MG63 (cell line): ENCODE data around the gene MRGPRD. TPM values are rescaled to one million over a fixed set of nuclear protein-coding genes. Genes with fewer than 3 reads are reported as not detected.

Experiments
- DNase-seq: peaks from one replicate; pipeline ENCODE4 v3.0.0-alpha.2; 2020
- H3K27me3 ChIP-seq: fragments of 250-450 bp; sonication (Bioruptor Pico); 2 replicates; pipeline ENCODE4 v1.5.1; 2020; ENCODE audit warnings: mild to moderate bottlenecking, moderate library complexity
- H3K36me3 ChIP-seq: fragments of 250-450 bp; sonication (Bioruptor Pico); 2 replicates; pipeline ENCODE4 v1.5.1; 2020; ENCODE audit warnings: mild to moderate bottlenecking, moderate library complexity
- H3K4me3 ChIP-seq: fragments of 250-450 bp; sonication (Bioruptor Pico); 2 replicates; pipeline ENCODE4 v1.5.1; 2020; ENCODE audit warnings: mild to moderate bottlenecking, moderate library complexity
- H3K9me3 ChIP-seq: fragments of 250-450 bp; sonication (Bioruptor Pico); 2 replicates; pipeline ENCODE4 v1.5.1; 2020; ENCODE audit warnings: mild to moderate bottlenecking, moderate library complexity
- total RNA-seq: library from RNA; depleted of rRNA; stranded (reverse); fragments of >200 nt; shearing (Covaris generic); gene quantifications from 2 replicates; pipeline ENCODE4 v1.2.3, GENCODE V29; 2014; ENCODE audit warnings: low replicate concordance; rRNA removed

MRGPRD gene
- total RNA-seq, 1 experiment from 2014 or later: not detected

DNA sequence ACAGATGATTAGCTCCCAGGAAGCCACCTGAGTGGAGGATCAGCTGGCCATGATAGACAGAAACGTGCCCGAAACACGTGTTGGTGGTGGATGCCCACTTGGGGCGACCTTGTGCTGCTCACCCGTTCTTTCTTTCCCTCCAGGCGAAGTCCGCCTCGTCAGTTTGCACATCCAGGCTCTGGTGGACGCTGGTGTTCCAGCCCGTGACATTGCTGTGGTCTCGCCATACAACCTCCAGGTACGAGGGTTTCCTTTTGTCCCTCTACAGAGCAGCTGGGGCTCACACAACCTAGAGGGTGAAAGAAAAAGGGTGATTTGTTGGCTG is 46.5 kb downstream of the MRGPRD start:
- Histone ChIP-seq H3K36me3 (peaks cover 20% of the 10 kb centered on the region), H3K27me3 (no peaks in the 10 kb centered on the region), H3K4me3 (no peak overlapping the region), H3K9me3 (no peaks in the 10 kb centered on the region)
- no peak for DNase-seq

DNA sequence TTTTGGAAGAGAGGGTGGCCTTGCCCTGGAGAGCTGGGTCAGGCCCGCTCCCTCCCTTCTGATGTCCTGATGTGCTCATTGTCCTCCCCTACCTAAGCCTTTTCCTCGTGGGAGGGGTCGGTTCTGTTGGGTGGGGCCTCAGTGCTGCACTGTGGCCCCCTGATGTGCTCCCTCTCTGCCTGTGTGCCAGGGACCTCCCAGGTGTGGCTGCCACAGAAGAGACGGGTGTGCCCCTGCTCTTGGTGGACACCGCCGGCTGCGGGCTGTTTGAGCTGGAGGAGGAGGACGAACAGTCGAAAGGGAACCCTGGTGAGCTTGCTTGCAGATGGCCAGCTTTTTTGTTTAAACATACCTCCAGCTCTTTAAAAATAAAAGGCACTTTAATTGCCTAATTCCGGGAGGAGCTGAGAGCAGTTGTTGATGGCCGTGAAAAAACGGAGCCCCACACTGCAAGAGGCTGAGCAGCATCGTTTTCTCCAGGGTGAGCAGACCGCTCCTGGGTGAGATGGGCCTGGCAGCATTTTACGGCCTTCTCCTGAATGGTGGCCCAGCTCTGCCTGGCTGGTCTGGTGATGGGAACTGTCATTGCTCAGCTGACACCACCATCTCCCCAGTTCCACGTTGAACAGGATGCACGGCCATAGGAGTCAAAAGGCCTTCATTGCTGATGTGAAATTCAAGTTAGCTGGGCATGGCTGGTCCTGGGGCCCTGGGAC is 47.0 kb downstream of the MRGPRD start:
- H3K27me3 ChIP-seq: no peaks in the 10 kb centered on the region
- no peaks in the 10 kb centered on the region for H3K9me3 ChIP-seq
- peaks cover 23% of the 10 kb centered on the region for H3K36me3 ChIP-seq
- H3K4me3 ChIP-seq: no peak overlapping the region
- DNase-seq: no peak

DNA sequence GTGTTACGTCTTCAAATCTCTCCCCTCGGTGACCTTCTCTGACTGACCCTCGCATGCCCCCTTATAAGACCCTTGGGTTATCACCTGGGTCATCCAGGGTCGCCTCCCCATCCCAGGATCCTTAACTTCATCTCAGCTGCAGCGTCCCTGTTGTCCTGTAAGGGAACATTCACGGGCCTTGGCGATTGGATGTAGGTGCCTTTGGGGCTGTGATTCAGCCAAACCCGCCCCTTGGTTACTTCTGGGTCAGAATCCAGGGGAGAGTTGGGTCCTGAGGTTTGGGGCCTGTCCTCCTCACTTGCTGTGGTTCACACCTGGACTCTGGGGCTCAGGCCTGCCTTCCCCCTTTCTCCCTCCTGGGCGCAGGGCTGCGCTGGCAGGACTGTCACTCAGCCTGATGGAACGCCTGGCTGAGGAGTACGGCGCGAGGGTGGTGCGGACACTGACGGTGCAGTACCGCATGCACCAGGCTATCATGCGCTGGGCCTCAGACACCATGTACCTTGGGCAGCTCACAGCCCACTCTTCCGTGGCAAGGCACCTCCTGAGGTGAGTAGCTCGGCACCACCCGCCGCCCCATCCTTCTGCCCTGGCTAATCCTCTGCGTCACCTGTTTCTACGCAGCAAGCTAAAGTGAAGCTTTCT is 47.7 kb downstream of the MRGPRD start:
- H3K4me3 ChIP-seq: no peak overlapping the region
- H3K36me3 ChIP-seq: peaks cover 30% of the 10 kb centered on the region
- no peaks in the 10 kb centered on the region for H3K9me3 ChIP-seq
- no peaks in the 10 kb centered on the region for H3K27me3 ChIP-seq
- DNase-seq: no peak

DNA sequence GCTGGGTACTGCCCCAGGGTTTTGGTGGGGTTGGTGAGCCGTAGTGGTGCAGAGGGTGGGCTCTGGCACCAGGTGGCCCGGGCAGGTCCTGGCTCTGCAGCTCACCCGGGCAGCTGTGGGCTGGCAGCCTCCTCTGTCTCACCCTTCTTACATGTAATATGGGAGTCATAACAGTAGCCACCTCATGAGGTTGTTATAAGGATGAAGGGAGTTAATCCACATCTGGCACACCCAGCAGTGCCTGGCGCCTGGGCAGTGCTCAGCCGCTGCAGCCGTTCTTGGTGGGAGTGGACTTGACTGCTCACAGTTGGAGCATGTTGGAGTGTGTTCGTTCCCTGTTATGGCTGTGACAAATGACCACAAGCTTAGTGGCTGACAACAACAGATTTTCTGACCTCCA is 48.4 kb downstream of the MRGPRD start:
- DNase-seq: peak; percentile 69
- H3K27me3 ChIP-seq: no peaks in the 10 kb centered on the region
- no peak overlapping the region for H3K4me3 ChIP-seq
- peaks cover 33% of the 10 kb centered on the region for H3K36me3 ChIP-seq
- no peaks in the 10 kb centered on the region for H3K9me3 ChIP-seq

DNA sequence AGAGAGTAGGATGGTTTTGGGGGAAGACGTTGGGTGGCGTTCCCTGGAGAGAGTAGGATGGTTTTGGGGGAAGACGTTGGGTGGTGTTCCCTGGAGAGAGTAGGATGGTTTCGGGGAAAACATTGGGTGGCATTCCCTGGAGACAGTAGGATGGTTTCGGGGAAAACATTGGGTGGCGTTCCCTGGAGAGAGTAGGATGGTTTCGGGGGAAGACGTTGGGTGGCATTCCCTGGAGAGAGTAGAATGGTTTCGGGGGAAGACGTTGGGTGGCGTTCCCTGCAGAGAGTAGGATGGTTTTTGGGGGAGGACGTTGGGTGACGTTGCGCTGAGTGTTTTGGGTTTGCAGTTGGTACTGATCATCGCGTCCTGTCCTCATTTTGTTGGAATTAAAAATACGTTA is 48.9 kb downstream of the MRGPRD start:
- Histone ChIP-seq H3K4me3 (no peak overlapping the region), H3K9me3 (no peaks in the 10 kb centered on the region), H3K36me3 (peaks cover 33% of the 10 kb centered on the region), H3K27me3 (no peaks in the 10 kb centered on the region)
- no peak for DNase-seq

DNA sequence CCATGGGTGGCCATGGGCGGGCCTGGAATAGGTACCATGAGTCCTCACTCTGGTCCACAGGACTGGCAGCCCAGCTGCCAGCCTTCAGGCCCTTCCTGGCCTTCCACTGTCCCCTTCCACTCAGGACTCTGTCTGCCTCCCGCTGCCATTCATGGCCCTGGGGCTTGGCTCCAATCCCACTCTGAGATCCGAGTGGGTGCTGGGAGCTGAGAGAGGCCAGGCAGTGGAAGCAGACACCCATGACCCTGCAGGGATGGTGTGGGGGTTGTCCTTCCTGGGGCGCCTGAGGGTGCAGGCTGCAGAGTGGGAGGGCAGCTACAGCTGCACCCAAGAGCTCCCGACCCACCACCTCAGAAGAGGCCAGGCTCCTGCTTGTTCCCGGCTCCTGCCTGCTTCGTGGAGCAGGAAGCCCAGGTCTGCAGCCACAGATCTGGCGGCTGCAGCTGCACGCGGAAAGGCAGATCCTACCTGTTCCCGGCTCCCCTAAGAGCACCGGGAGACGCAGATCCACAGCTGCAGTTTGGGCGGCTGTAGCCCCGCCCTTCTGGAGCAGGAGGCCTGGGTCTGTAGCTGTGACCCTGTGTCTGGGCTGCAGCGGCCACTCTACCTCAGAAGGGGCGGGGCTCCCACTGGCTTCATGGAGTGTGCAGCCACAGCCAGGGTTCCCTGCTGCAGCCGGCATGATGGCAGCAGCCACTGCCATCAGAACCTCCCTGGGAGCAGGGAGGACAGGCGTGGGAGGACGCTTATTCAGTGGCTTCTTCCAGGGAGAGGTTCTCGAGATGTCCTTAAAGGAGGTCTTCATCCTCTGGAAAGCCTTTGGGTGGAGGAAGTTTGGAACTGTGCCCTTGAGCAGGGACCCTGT is 49.6 kb downstream of the MRGPRD start:
- Histone ChIP-seq H3K36me3 (peaks cover 33% of the 10 kb centered on the region), H3K4me3 (no peak overlapping the region), H3K9me3 (no peaks in the 10 kb centered on the region), H3K27me3 (no peaks in the 10 kb centered on the region)
- DNase-seq: no peak

Other genes with a start within 250 kb of the MRGPRD start
- not detected in 2 replicates for gene TESMIN, start 229.5 kb downstream of the MRGPRD start, total RNA-seq
- gene CPT1A, start 139.1 kb downstream of the MRGPRD start, total RNA-seq: 43.6 and 59.5 TPM in 2 replicates
- 83.1 and 138 TPM in 2 replicates for gene MRPL21, start 77.2 kb downstream of the MRGPRD start, total RNA-seq
- gene IGHMBP2, start 77.1 kb downstream of the MRGPRD start, total RNA-seq: 7.8 and 15.6 TPM in 2 replicates
- gene MRGPRF, start 32.3 kb upstream of the MRGPRD start, total RNA-seq: 2.0 TPM in 1 of 2 replicates, not detected in the other
- 2.4 and 5.4 TPM in 2 replicates for gene TPCN2, start 67.9 kb upstream of the MRGPRD start, total RNA-seq
- not detected in 2 replicates for gene SMIM38, start 174.9 kb upstream of the MRGPRD start, total RNA-seq